IMR-90 (cell line): Measurements from ENCODE around the gene RFPL4A. TPM values are rescaled to one million over a fixed set of nuclear protein-coding genes. Genes with fewer than 3 reads are reported as not detected.

ENCODE experiments used
- ATAC-seq: fragments of 200-7000 bp; cut with Tn5 transposase; 2 replicates; pipeline ENCODE4 v1.9.1; 2020; ENCODE audit warnings: low read depth, mild to moderate bottlenecking, moderate library complexity
- BruUV-seq: library from RNA; stranded (reverse); fragments of 400-500 nt; replicated peaks from 2 replicates; lab custom pipeline; 2021; lab: Mats Ljungman, UMichigan
- CTCF ChIA-PET: fragments of 300-600 bp; formaldehyde crosslinking; extraction: SDS; loops from one replicate; lab custom pipeline; 2021; ENCODE audit warnings: antibody characterized with exemption; lab: Yijun Ruan, JAX
- POLR2A ChIA-PET: fragments of 300-600 bp; sonication (Branson Sonifier 250); formaldehyde crosslinking; loops from one replicate; lab custom pipeline; 2022; ENCODE audit warnings: antibody characterized with exemption; ENCODE audit not compliant: unreplicated experiment; lab: Charles Lee
- DNase-seq: peaks from one replicate; pipeline ENCODE4 v3.0.0; 2013
- H2AFZ ChIP-seq: replicated peaks from 2 replicates; pipeline ENCODE3; 2013; ENCODE audit warnings: low read length, mild to moderate bottlenecking; ENCODE audit not compliant: poor library complexity
- H2AK5ac ChIP-seq: 2 replicates; pipeline ENCODE4 v1.6.1; 2013; ENCODE audit warnings: low read depth, low read length, inconsistent platforms
- H2AK9ac ChIP-seq: replicated peaks from 2 replicates; pipeline ENCODE3; 2013; ENCODE audit warnings: mild to moderate bottlenecking, low read depth, low read length, moderate library complexity; ENCODE audit not compliant: poor library complexity
- H2BK120ac ChIP-seq: 2 replicates; pipeline ENCODE4 v1.6.1; 2013; ENCODE audit warnings: low read depth, low read length, inconsistent platforms
- H2BK15ac ChIP-seq: 3 replicates; pipeline ENCODE4 v1.6.1; 2013; ENCODE audit warnings: low read depth, low read length, inconsistent platforms
- H2BK20ac ChIP-seq: 2 replicates; pipeline ENCODE4 v1.6.1; 2013; ENCODE audit warnings: low read depth, mild to moderate bottlenecking, inconsistent platforms, low read length, moderate library complexity
- H2BK5ac ChIP-seq: 2 replicates; pipeline ENCODE4 v1.6.1; 2013; ENCODE audit warnings: mild to moderate bottlenecking, low read depth, low read length, inconsistent platforms; ENCODE audit not compliant: poor library complexity, severe bottlenecking
- H3K14ac ChIP-seq: replicated peaks from 2 replicates; pipeline ENCODE4 v1.6.1; 2013; ENCODE audit warnings: low read depth, low read length, inconsistent platforms
- H3K18ac ChIP-seq: 2 replicates; pipeline ENCODE4 v1.6.1; 2013; ENCODE audit warnings: low read depth, low read length, control low read depth
- H3K23ac ChIP-seq: 2 replicates; pipeline ENCODE4 v1.6.1; 2013; ENCODE audit warnings: low read depth, low read length, inconsistent platforms
- H3K27ac ChIP-seq: 2 replicates; pipeline ENCODE4 v1.5.1; 2013; ENCODE audit warnings: mild to moderate bottlenecking, control low read depth, low read length; ENCODE audit not compliant: insufficient read depth
- H3K27me3 ChIP-seq: 2 replicates; pipeline ENCODE4 v1.6.1; 2013; ENCODE audit warnings: low read length; ENCODE audit not compliant: control insufficient read depth, insufficient read depth
- H3K36me3 ChIP-seq: 2 replicates; pipeline ENCODE4 v1.6.1; 2013; ENCODE audit warnings: low read length, mixed read lengths; ENCODE audit not compliant: control insufficient read depth, insufficient read depth
- H3K4ac ChIP-seq: 2 replicates; pipeline ENCODE4 v1.6.1; 2013; ENCODE audit warnings: low read depth, low read length, inconsistent platforms
- H3K4me1 ChIP-seq: 2 replicates; pipeline ENCODE4 v1.6.1; 2013; ENCODE audit warnings: low read length, mixed read lengths; ENCODE audit not compliant: control insufficient read depth, insufficient read depth
- H3K4me2 ChIP-seq: 2 replicates; pipeline ENCODE4 v1.6.1; 2013; ENCODE audit warnings: low read depth, mild to moderate bottlenecking, control low read depth, low read length, moderate library complexity
- H3K4me3 ChIP-seq: 2 replicates; pipeline ENCODE4 v1.5.1; 2013; ENCODE audit warnings: low read depth, mild to moderate bottlenecking, control low read depth, low read length, moderate library complexity; ENCODE audit not compliant: insufficient read depth
- H3K56ac ChIP-seq: 2 replicates; pipeline ENCODE4 v1.6.1; 2013; ENCODE audit warnings: low read length, inconsistent platforms; ENCODE audit not compliant: insufficient read depth; ENCODE audit errors: extremely low read depth
- H3K79me1 ChIP-seq, 2 experiments: 2 replicates each; pipeline ENCODE4 v1.6.1; 2013; ENCODE audit warnings: low read length in 2 of 2, inconsistent platforms in 1 of 2, low read depth in 1 of 2
- H3K9ac ChIP-seq: 2 replicates; pipeline ENCODE4 v1.6.1; 2013; ENCODE audit warnings: low read depth, low read length, control low read depth
- H3K9me1 ChIP-seq: 2 replicates; pipeline ENCODE4 v1.6.1; 2013; ENCODE audit warnings: low read length, inconsistent platforms; ENCODE audit not compliant: insufficient read depth
- H3K9me3 ChIP-seq: 2 replicates; pipeline ENCODE4 v1.6.1; 2013; ENCODE audit warnings: low read length; ENCODE audit not compliant: control insufficient read depth, insufficient read depth
- H4K20me1 ChIP-seq: 2 replicates; pipeline ENCODE4 v1.6.1; 2013; ENCODE audit warnings: low read length, inconsistent platforms; ENCODE audit not compliant: insufficient read depth
- H4K5ac ChIP-seq: 2 replicates; pipeline ENCODE4 v1.6.1; 2013; ENCODE audit warnings: mild to moderate bottlenecking, low read depth, low read length, control low read depth
- H4K8ac ChIP-seq, 2 experiments: 2 replicates each; pipeline ENCODE4 v1.6.1; 2013; ENCODE audit warnings: low read depth in 2 of 2, low read length in 2 of 2, control low read depth in 1 of 2, inconsistent platforms in 1 of 2
- H4K91ac ChIP-seq: 2 replicates; pipeline ENCODE4 v1.6.1; 2013; ENCODE audit warnings: low read depth, low read length, inconsistent platforms; ENCODE audit not compliant: insufficient read depth
- BHLHE40 ChIP-seq: fragments of 150-350 bp; IDR thresholded peaks from 2 replicates; pipeline ENCODE4 v1.6.1; 2016; ENCODE audit warnings: mild to moderate bottlenecking, low read depth, low read length
- CEBPB ChIP-seq: IDR thresholded peaks from 2 replicates; pipeline ENCODE4 v1.6.1; 2012; ENCODE audit warnings: low read depth, low read length, improper control_type of control experiment
- CHD1 ChIP-seq: IDR thresholded peaks from 2 replicates; pipeline ENCODE4 v1.6.1; 2012; ENCODE audit warnings: low read depth, low read length, improper control_type of control experiment
- CTCF ChIP-seq: conservative IDR thresholded peaks from 2 replicates; pipeline ENCODE4 v1.5.1; 2012; ENCODE audit warnings: mild to moderate bottlenecking, low read depth, low read length, improper control_type of control experiment
- ELK1 ChIP-seq: fragments of 150-350 bp; IDR thresholded peaks from 2 replicates; pipeline ENCODE4 v1.6.1; 2016; ENCODE audit warnings: low read depth, mild to moderate bottlenecking, low read length, moderate library complexity, borderline replicate concordance
- FOS ChIP-seq: fragments of 150-350 bp; IDR thresholded peaks from 2 replicates; pipeline ENCODE4 v1.6.1; 2016; ENCODE audit warnings: low read depth, low read length
- MAFK ChIP-seq: IDR thresholded peaks from 2 replicates; pipeline ENCODE4 v1.6.1; 2012; ENCODE audit warnings: low read depth, low read length, improper control_type of control experiment
- MAZ ChIP-seq: IDR thresholded peaks from 2 replicates; pipeline ENCODE4 v1.6.1; 2012; ENCODE audit warnings: low read depth, mild to moderate bottlenecking, low read length, improper control_type of control experiment, moderate library complexity, borderline replicate concordance
- MXI1 ChIP-seq: IDR thresholded peaks from 2 replicates; pipeline ENCODE4 v1.6.1; 2012; ENCODE audit warnings: low read depth, mild to moderate bottlenecking, low read length, moderate library complexity, borderline replicate concordance
- NFE2L2 ChIP-seq: fragments of 150-350 bp; IDR thresholded peaks from 2 replicates; pipeline ENCODE4 v1.6.1; 2016; ENCODE audit warnings: low read depth, mild to moderate bottlenecking, low read length
- POLR2A ChIP-seq: IDR thresholded peaks from 2 replicates; pipeline ENCODE4 v1.6.1; 2012; ENCODE audit warnings: mild to moderate bottlenecking, low read depth, low read length
- RAD21 ChIP-seq: IDR thresholded peaks from 2 replicates; pipeline ENCODE4 v1.6.1; 2012; ENCODE audit warnings: low read length, improper control_type of control experiment
- RCOR1 ChIP-seq: IDR thresholded peaks from 2 replicates; pipeline ENCODE4 v1.6.1; 2012; ENCODE audit warnings: mild to moderate bottlenecking, low read length, improper control_type of control experiment; ENCODE audit not compliant: insufficient replicate concordance
- RFX5 ChIP-seq: IDR thresholded peaks from 2 replicates; pipeline ENCODE4 v1.8.0; 2012; ENCODE audit warnings: low read depth, mild to moderate bottlenecking, low read length, moderate library complexity
- SMC3 ChIP-seq: fragments of 150-350 bp; IDR thresholded peaks from 2 replicates; pipeline ENCODE4 v1.6.1; 2016; ENCODE audit warnings: low read depth, mild to moderate bottlenecking, antibody characterized with exemption, low read length, moderate library complexity
- USF2 ChIP-seq: fragments of 150-350 bp; IDR thresholded peaks from 2 replicates; pipeline ENCODE4 v1.6.1; 2017; ENCODE audit warnings: mild to moderate bottlenecking, antibody characterized with exemption, low read length, low read depth
- WGBS, 2 experiments: methylation state at CpG; one replicate each; pipeline versions ENCODE4 v1.1.5 to v1.1.7; 2013; ENCODE audit warnings: missing lambda C conversion rate in 2 of 2; ENCODE audit not compliant: insufficient read length in 1 of 2; ENCODE audit errors: extremely low coverage in 2 of 2; 5-methylcytosine and 5-hydroxymethylcytosine counted together
- dilution Hi-C: fragments of 300-500 bp; cut with HindIII; formaldehyde crosslinking; loops from one replicate; pipeline ENCODE4 v1.14.3; 2018; ENCODE audit warnings: low sequenced_read_pairs; ENCODE audit not compliant: unreplicated experiment
- in situ Hi-C: fragments of 300-500 bp; cut with MboI; formaldehyde crosslinking; loops from 3 replicates; pipeline ENCODE4 v1.14.3; 2019; ENCODE audit warnings: low sequenced_read_pairs, inconsistent platforms, mixed read lengths
- intact Hi-C: fragments of 100-400 bp; cut with micrococcal nuclease; formaldehyde crosslinking; loops from 2 replicates; pipeline ENCODE4 v1.10.0; 2022
- polyA plus RNA-seq, 3 experiments: library from polyadenylated mRNA; depleted of rRNA; stranded (reverse); fragments of >200 nt; gene quantifications; 2 replicates each; pipeline ENCODE4 v1.2.3, GENCODE V29; 2012; ENCODE audit warnings: low replicate concordance in 1 of 3
- total RNA-seq: library from RNA; depleted of rRNA; stranded (reverse); fragments of >200 nt; gene quantifications from 2 replicates; pipeline ENCODE4 v1.2.3, GENCODE V29; 2012

The RFPL4A gene
- total and polyA plus RNA-seq, 2 of the 4 experiments (the other 2 are of a cell fraction), result 0.07 TPM; not detected in 1

- Histone ChIP-seq H2AK5ac (no peak overlapping the region), H2BK15ac (no peak overlapping the region), H3K23ac (no peak overlapping the region), H2AK9ac (no peak overlapping the region), H3K4me2 (no peak overlapping the region), H2AFZ (no peak overlapping the region), H3K9ac (no peak overlapping the region), H4K20me1 (no peaks in the 10 kb centered on the region), H3K4me3 (no peak overlapping the region), H3K9me1 (no peaks in the 10 kb centered on the region), H3K18ac (no peak overlapping the region), H2BK120ac (no peak overlapping the region), H3K79me1 (no peaks in the 10 kb centered on the region), H3K4me1 (no peaks in the 10 kb centered on the region), H2BK20ac (no peak overlapping the region), H3K27ac (no peak overlapping the region), H3K27me3 (no peaks in the 10 kb centered on the region), H3K14ac (no peak overlapping the region), H2BK5ac (no peak overlapping the region), H3K4ac (no peak overlapping the region), H4K8ac (no peak overlapping the region), H3K9me3 (peaks cover 15% of the 10 kb centered on the region), H4K91ac (no peak overlapping the region), H4K5ac (no peak overlapping the region), H3K36me3 (no peaks in the 10 kb centered on the region), H3K56ac (no peak overlapping the region)
- WGBS, 2 experiments, result 70% methylated on average over 2 of the region's 6 CpGs; no CpG with 5 or more reads in 1 of the 2 experiments
- DNase-seq, result no peak
- in situ Hi-C loops (no loop called here), intact Hi-C loops (no loop called here), dilution Hi-C loops (no loop called here)
- BruUV-seq, result no TSS peak
- no peak for ATAC-seq
- POLR2A ChIA-PET, result no interaction called here
- no peak for TF ChIP-seq NFE2L2
- no peak for TF ChIP-seq MXI1
- no peak for TF ChIP-seq CEBPB
- no peak for TF ChIP-seq RAD21
- TF ChIP-seq CHD1, result no peak
- no peak for TF ChIP-seq USF2
- no peak for TF ChIP-seq RCOR1
- no peak for TF ChIP-seq MAZ
- TF ChIP-seq SMC3, result no peak
- no peak for TF ChIP-seq POLR2A
- TF ChIP-seq RFX5, result no peak
- no peak for TF ChIP-seq ELK1
- TF ChIP-seq CTCF, result no peak
- no peak for TF ChIP-seq BHLHE40
- no peak for TF ChIP-seq FOS
- no peak for TF ChIP-seq MAFK
- CTCF ChIA-PET, result interaction anchor here (0.6 kb wide), 1 partner anchor 609 kb away, joined by 7 read pairs; no protein-coding TSS in a partner anchor
These were observed 8.2 kb upstream of the RFPL4A start for GRCh38 chr19:55750715-55751114.
